Stimulated activated CD8-positive, alpha-beta memory T cell treated with anti-CD3 and anti-CD28 coated beads, Interleukin-12 subunit alpha, Interleukin-12 subunit beta, amount 100 ng/mL, for 24 hours (primary cell): ENCODE data around the gene DPM1.
"Not testable (repeated sequence)": the region's sequence is repeated elsewhere in the genome, so short reads cannot be mapped to it uniquely, and the experiment has no call there.

Experiments used
- DNase-seq: peaks from one replicate; pipeline ENCODE4 v3.0.0-alpha.2; 2020; ENCODE audit errors: extremely low read depth

Gene DPM1

GRCh38 chr20:50980071-50980681 lies 21.8 kb upstream of the DPM1 start:
- DNase-seq, result no peak

GRCh38 chr20:50978533-50978932 lies 20.2 kb upstream of the DPM1 start:
- not testable (repeated sequence) for DNase-seq

- DNase-seq, result no peak
Observed at GRCh38 chr20:50977066-50978021, 19.0 kb upstream of the DPM1 start.

GRCh38 chr20:50975701-50976330 lies 17.5 kb upstream of the DPM1 start:
- DNase-seq, result no peak

GRCh38 chr20:50969912-50970311 lies 11.6 kb upstream of the DPM1 start:
- no peak for DNase-seq

GRCh38 chr20:50969435-50969834 lies 11.1 kb upstream of the DPM1 start:
- DNase-seq, result no peak

GRCh38 chr20:50968289-50968688 lies 10.0 kb upstream of the DPM1 start:
- DNase-seq, result no peak

GRCh38 chr20:50967586-50967985 lies 9.3 kb upstream of the DPM1 start:
- DNase-seq, result no peak

- no peak for DNase-seq
Observed at GRCh38 chr20:50959543-50960126, 1.3 kb upstream of the DPM1 start.

GRCh38 chr20:50958615-50959542 lies 547 bp upstream of the DPM1 start, which contains the start of gene MOCS3:
MOCS3 (plus strand) TSS chr20:50958818; CDS start chr20:50958843, 25 bp downstream.
- DNase-seq, result peak; percentile 49

- DNase-seq, result no peak
Observed at GRCh38 chr20:50957276-50957675, 1.1 kb downstream of the DPM1 start.

GRCh38 chr20:50953821-50954220 lies 4.5 kb downstream of the DPM1 start:
- DNase-seq, result no peak

- DNase-seq, result no peak
Observed at GRCh38 chr20:50953196-50953595, 5.1 kb downstream of the DPM1 start.

- no peak for DNase-seq
Observed at GRCh38 chr20:50948132-50948785, 10.1 kb downstream of the DPM1 start.

GRCh38 chr20:50943069-50943468 lies 15.3 kb downstream of the DPM1 start:
- DNase-seq, result no peak

GRCh38 chr20:50933589-50933988 lies 24.7 kb downstream of the DPM1 start:
- no peak for DNase-seq

GRCh38 chr20:50932691-50933280 lies 25.5 kb downstream of the DPM1 start:
- no peak for DNase-seq

GRCh38 chr20:50932016-50932485 lies 26.3 kb downstream of the DPM1 start:
- no peak for DNase-seq

- peak; percentile 61 for DNase-seq
Observed at GRCh38 chr20:50931306-50932015, 26.9 kb downstream of the DPM1 start, which contains the start of gene ADNP. ADNP (minus strand) TSS chr20:50931437; CDS start chr20:50903996, 27,441 bp downstream.
